H9 (cell line): Measurements from ENCODE around the gene VEGFD. TPM values are rescaled to one million over a fixed set of nuclear protein-coding genes. Genes with fewer than 3 reads are reported as not detected.

Source experiments
- DNase-seq: peaks from one replicate; pipeline ENCODE4 v3.0.0-alpha.2; 2017
- H2AFZ ChIP-seq: one replicate; pipeline ENCODE4 v1.6.1; 2013; ENCODE audit warnings: mild to moderate bottlenecking, low read length, control low read depth, moderate library complexity
- H2AK5ac ChIP-seq: 2 replicates; pipeline ENCODE4 v1.6.1; 2013; ENCODE audit warnings: low read length, control low read depth, mixed read lengths; ENCODE audit not compliant: insufficient read length
- H2BK120ac ChIP-seq: one replicate; pipeline ENCODE4 v1.6.1; 2013; ENCODE audit warnings: low read depth, mild to moderate bottlenecking, low read length, control low read depth, inconsistent platforms; ENCODE audit not compliant: poor library complexity, severe bottlenecking
- H2BK12ac ChIP-seq: 2 replicates; pipeline ENCODE4 v1.6.1; 2013; ENCODE audit warnings: low read length, control low read depth, mixed read lengths, low read depth; ENCODE audit not compliant: insufficient read length
- H2BK15ac ChIP-seq: 2 replicates; pipeline ENCODE4 v1.6.1; 2013; ENCODE audit warnings: low read depth, low read length, control low read depth
- H2BK20ac ChIP-seq: one replicate; pipeline ENCODE4 v1.6.1; 2013; ENCODE audit warnings: low read depth, mild to moderate bottlenecking, low read length, control low read depth, inconsistent platforms; ENCODE audit not compliant: poor library complexity, severe bottlenecking
- H2BK5ac ChIP-seq: 2 replicates; pipeline ENCODE4 v1.6.1; 2013; ENCODE audit warnings: low read length, control low read depth, mixed read lengths; ENCODE audit not compliant: insufficient read length
- H3K14ac ChIP-seq: 2 replicates; pipeline ENCODE4 v1.6.1; 2013; ENCODE audit warnings: low read length, control low read depth; ENCODE audit not compliant: insufficient read depth
- H3K18ac ChIP-seq: 2 replicates; pipeline ENCODE4 v1.6.1; 2013; ENCODE audit warnings: low read depth, mild to moderate bottlenecking, mixed read lengths, low read length, control low read depth; ENCODE audit not compliant: insufficient read length
- H3K23ac ChIP-seq: 2 replicates; pipeline ENCODE4 v1.6.1; 2013; ENCODE audit warnings: low read length, control low read depth, mixed read lengths, low read depth; ENCODE audit not compliant: insufficient read length
- H3K23me2 ChIP-seq: 2 replicates; pipeline ENCODE4 v1.6.1; 2013; ENCODE audit warnings: low read depth, mild to moderate bottlenecking, mixed read lengths, low read length, control low read depth; ENCODE audit not compliant: insufficient read length, poor library complexity, severe bottlenecking
- H3K27ac ChIP-seq: 2 replicates; pipeline ENCODE4 v1.5.1; 2013; ENCODE audit warnings: low read length, control low read depth, mixed read lengths, low read depth; ENCODE audit not compliant: insufficient read length
- H3K27me3 ChIP-seq: 2 replicates; pipeline ENCODE4 v1.6.1; 2013; ENCODE audit warnings: low read length, control low read depth, inconsistent platforms; ENCODE audit not compliant: insufficient read depth
- H3K4ac ChIP-seq: 2 replicates; pipeline ENCODE4 v1.6.1; 2013; ENCODE audit warnings: low read depth, mild to moderate bottlenecking, control low read depth, inconsistent platforms, low read length, moderate library complexity
- H3K4me1 ChIP-seq: 2 replicates; pipeline ENCODE4 v1.6.1; 2013; ENCODE audit warnings: low read length, control low read depth, inconsistent platforms; ENCODE audit not compliant: insufficient read depth
- H3K4me2 ChIP-seq: 2 replicates; pipeline ENCODE4 v1.6.1; 2013; ENCODE audit warnings: low read length, control low read depth, mixed read lengths; ENCODE audit not compliant: insufficient read length, insufficient read depth
- H3K56ac ChIP-seq: 2 replicates; pipeline ENCODE4 v1.6.1; 2013; ENCODE audit warnings: low read depth, mild to moderate bottlenecking, mixed read lengths, low read length, control low read depth; ENCODE audit not compliant: insufficient read length
- H3K79me1 ChIP-seq: 2 replicates; pipeline ENCODE4 v1.6.1; 2013; ENCODE audit warnings: low read depth, mild to moderate bottlenecking, moderate library complexity, low read length, control low read depth, inconsistent platforms; ENCODE audit not compliant: insufficient read depth, poor library complexity, severe bottlenecking
- H3K79me2 ChIP-seq: 2 replicates; pipeline ENCODE4 v1.6.1; 2013; ENCODE audit warnings: low read length, control low read depth, inconsistent platforms; ENCODE audit not compliant: insufficient read depth
- H3K9ac ChIP-seq: 2 replicates; pipeline ENCODE4 v1.6.1; 2013; ENCODE audit warnings: low read length, control low read depth, mixed read lengths; ENCODE audit not compliant: insufficient read length; ENCODE audit errors: extremely low read depth
- H3K9me3 ChIP-seq: one replicate; pipeline ENCODE4 v1.6.1; 2013; ENCODE audit warnings: low read depth, low read length, inconsistent platforms; ENCODE audit not compliant: control insufficient read depth
- H3T11ph ChIP-seq: one replicate; pipeline ENCODE4 v1.6.1; 2013; ENCODE audit warnings: mild to moderate bottlenecking, low read length, control low read depth, inconsistent platforms
- H4K20me1 ChIP-seq: one replicate; pipeline ENCODE4 v1.6.1; 2013; ENCODE audit not compliant: control insufficient read depth, insufficient read length, insufficient read depth
- H4K5ac ChIP-seq: 2 replicates; pipeline ENCODE4 v1.6.1; 2013; ENCODE audit warnings: low read depth, mild to moderate bottlenecking, mixed read lengths, low read length, control low read depth; ENCODE audit not compliant: insufficient read length
- H4K8ac ChIP-seq: replicated peaks from 2 replicates; pipeline ENCODE4 v1.6.1; 2013; ENCODE audit warnings: low read length, control low read depth, mixed read lengths, low read depth; ENCODE audit not compliant: insufficient read length
- H4K91ac ChIP-seq: 2 replicates; pipeline ENCODE4 v1.6.1; 2013; ENCODE audit warnings: low read depth, mild to moderate bottlenecking, moderate library complexity, mixed read lengths, low read length, control low read depth; ENCODE audit not compliant: insufficient read length
- H3K27ac Mint-ChIP-seq, 3 experiments: 2 replicates in 2 of 3; 3 replicates in 1 of 3; pipeline ENCODE4 v1.8.0; 2020 to 2021; ENCODE audit warnings: mixed read lengths in 3 of 3, mild to moderate bottlenecking in 1 of 3, moderate library complexity in 1 of 3
- H3K27me3 Mint-ChIP-seq: 2 replicates; pipeline ENCODE4 v1.8.0; 2021; ENCODE audit warnings: low read depth, mild to moderate bottlenecking, moderate library complexity, mixed read lengths
- H3K36me3 Mint-ChIP-seq, 3 experiments: 2 replicates in 2 of 3; 3 replicates in 1 of 3; pipeline ENCODE4 v1.8.0; 2020 to 2021; ENCODE audit warnings: low read depth in 3 of 3, mixed read lengths in 3 of 3; ENCODE audit not compliant: insufficient read depth in 1 of 3
- H3K4me1 Mint-ChIP-seq, 2 experiments: 2 replicates each; pipeline ENCODE4 v1.8.0; 2020; ENCODE audit warnings: mixed read lengths in 2 of 2
- H3K4me3 Mint-ChIP-seq, 2 experiments: 2 replicates in 1 of 2; 3 replicates in 1 of 2; pipeline ENCODE4 v1.8.0; 2020 to 2021; ENCODE audit warnings: mild to moderate bottlenecking in 2 of 2, mixed read lengths in 2 of 2, moderate library complexity in 1 of 2
- H3K9me3 Mint-ChIP-seq, 2 experiments: 2 replicates in 1 of 2; 3 replicates in 1 of 2; pipeline ENCODE4 v1.8.0; 2020; ENCODE audit warnings: mild to moderate bottlenecking in 2 of 2, mixed read lengths in 2 of 2, moderate library complexity in 1 of 2
- CTCF ChIP-seq: fragments of 200-600 bp; sonication (generic); conservative IDR thresholded peaks from 3 replicates; pipeline ENCODE4 v1.8.0; 2021; ENCODE audit warnings: antibody characterized with exemption, mild to moderate bottlenecking
- WGBS: extraction: QIAGEN DNeasy Blood & Tissue Kit; methylation state at CpG from one replicate; pipeline ENCODE4 v1.1.7; 2013; ENCODE audit warnings: missing lambda C conversion rate, low lambda C conversion rate, mixed read lengths; ENCODE audit not compliant: insufficient read length; ENCODE audit errors: extremely low coverage; 5-methylcytosine and 5-hydroxymethylcytosine counted together
- total RNA-seq: library from RNA; stranded (reverse); gene quantifications from 2 replicates; pipeline ENCODE4 v1.2.1, GENCODE V29; 2021

Gene VEGFD
- total RNA-seq, 1 experiment from 2014 or later: 0.11 TPM

- Mint-ChIP-seq H3K4me1 (peaks cover 13 to 18% of the 10 kb centered on the region in 2 experiments), H3K27ac (no peak overlapping the region), H3K9me3 (no peaks in the 10 kb centered on the region), H3K36me3 (no peaks in the 10 kb centered on the region; a peak in 1 of 7 replicates), H3K4me3 (no peak overlapping the region), H3K27me3 (no peaks in the 10 kb centered on the region)
- H3K9ac ChIP-seq: no peak overlapping the region
- H3K56ac ChIP-seq: no peak overlapping the region
- no peak overlapping the region for H3K14ac ChIP-seq
- H3K27ac ChIP-seq: no peak overlapping the region
- TF ChIP-seq CTCF: peak; percentile 63
- no peak overlapping the region for H4K5ac ChIP-seq
- no peak overlapping the region for H2AFZ ChIP-seq
- H3K27me3 ChIP-seq: no peaks in the 10 kb centered on the region
- H2BK20ac ChIP-seq: no peak overlapping the region
- no peaks in the 10 kb centered on the region for H3K23me2 ChIP-seq
- no peak overlapping the region for H2BK12ac ChIP-seq
- no peak overlapping the region for H2BK15ac ChIP-seq
- no peak overlapping the region for H3K4ac ChIP-seq
- no peaks in the 10 kb centered on the region for H3K79me1 ChIP-seq
- DNase-seq: no peak
- H3K23ac ChIP-seq: no peak overlapping the region
- H3K4me2 ChIP-seq: no peak overlapping the region
- peaks cover 2% of the 10 kb centered on the region; the same call in 1 of the 2 replicates for H3K4me1 ChIP-seq
- no peak overlapping the region for H2BK120ac ChIP-seq
- no peak overlapping the region for H4K91ac ChIP-seq
- H4K8ac ChIP-seq: no peak overlapping the region
- H3K18ac ChIP-seq: no peak overlapping the region
- no peaks in the 10 kb centered on the region for H3K9me3 ChIP-seq
- no peak overlapping the region for H2BK5ac ChIP-seq
- no CpG with 5 or more reads among the region's 8 CpGs for WGBS
- no peak overlapping the region for H3T11ph ChIP-seq
- H4K20me1 ChIP-seq: no peaks in the 10 kb centered on the region
- no peak overlapping the region for H2AK5ac ChIP-seq
- H3K79me2 ChIP-seq: no peaks in the 10 kb centered on the region
These were observed 1.4 kb downstream of the VEGFD start for GRCh38 chrX:15382813-15383212.
